GM19193 (cell line): ENCODE results near the gene CYP4F12.

Source experiments
- POLR2A ChIP-seq: IDR thresholded peaks from 4 replicates; pipeline ENCODE4 v1.6.1; 2011; ENCODE audit not compliant: insufficient read depth, insufficient read length; ENCODE audit errors: extremely low read depth

Gene CYP4F12

DNA sequence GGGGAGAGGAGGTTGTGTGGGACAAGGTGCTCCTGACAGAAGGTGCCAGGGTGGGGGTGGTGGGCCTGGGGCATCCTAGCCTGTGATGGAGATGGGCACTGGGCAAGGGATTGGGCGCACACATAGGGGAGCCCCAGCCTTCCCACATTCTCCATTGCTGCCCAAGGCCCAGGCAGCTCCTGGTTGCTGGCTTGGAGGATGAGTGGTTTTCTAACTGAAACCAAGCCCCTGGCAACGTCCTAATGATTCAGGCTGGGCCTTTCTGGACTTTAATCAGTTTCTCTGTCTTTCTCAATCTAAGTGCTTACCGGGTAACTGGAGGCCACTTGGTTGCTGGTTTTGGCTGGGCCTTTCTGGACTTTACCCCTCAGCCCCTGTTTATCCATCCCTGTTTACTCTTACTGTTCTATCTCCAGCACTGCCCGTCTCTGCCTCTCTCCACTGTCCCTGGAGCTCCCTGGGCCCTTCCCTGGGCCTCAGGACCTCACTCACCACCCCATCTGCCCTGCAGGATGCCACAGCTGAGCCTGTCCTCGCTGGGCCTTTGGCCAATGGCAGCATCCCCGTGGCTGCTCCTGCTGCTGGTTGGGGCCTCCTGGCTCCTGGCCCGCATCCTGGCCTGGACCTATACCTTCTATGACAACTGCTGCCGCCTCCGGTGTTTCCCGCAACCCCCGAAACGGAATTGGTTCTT lies 31.8 kb upstream of the CYP4F12 start:
- no peak for TF ChIP-seq POLR2A

- TF ChIP-seq POLR2A = no peak
These were observed 30.9 kb upstream of the CYP4F12 start for GRCh38 chr19:15641901-15642491.

- no peak for TF ChIP-seq POLR2A
These were observed 30.1 kb upstream of the CYP4F12 start for GRCh38 chr19:15642807-15643206.

DNA sequence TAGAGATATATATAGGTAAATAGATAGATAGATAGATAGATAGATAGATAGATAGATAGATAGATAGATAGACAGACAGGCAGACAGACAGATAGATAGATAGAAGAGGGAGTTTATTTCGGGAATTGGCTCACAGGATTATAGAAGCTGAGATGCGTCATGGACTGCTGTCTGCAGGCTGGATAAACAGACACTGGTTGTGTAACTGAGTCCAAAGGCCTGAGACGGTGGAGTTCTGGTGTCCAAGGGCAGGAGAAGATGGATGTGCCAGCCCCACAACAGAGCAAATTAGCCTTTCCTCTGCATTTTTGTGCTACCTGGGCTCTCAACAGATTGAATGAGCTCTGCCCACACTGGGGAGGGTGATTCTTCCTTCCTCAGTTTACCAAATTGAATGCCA lies 29.5 kb upstream of the CYP4F12 start:
- TF ChIP-seq POLR2A = no peak

DNA sequence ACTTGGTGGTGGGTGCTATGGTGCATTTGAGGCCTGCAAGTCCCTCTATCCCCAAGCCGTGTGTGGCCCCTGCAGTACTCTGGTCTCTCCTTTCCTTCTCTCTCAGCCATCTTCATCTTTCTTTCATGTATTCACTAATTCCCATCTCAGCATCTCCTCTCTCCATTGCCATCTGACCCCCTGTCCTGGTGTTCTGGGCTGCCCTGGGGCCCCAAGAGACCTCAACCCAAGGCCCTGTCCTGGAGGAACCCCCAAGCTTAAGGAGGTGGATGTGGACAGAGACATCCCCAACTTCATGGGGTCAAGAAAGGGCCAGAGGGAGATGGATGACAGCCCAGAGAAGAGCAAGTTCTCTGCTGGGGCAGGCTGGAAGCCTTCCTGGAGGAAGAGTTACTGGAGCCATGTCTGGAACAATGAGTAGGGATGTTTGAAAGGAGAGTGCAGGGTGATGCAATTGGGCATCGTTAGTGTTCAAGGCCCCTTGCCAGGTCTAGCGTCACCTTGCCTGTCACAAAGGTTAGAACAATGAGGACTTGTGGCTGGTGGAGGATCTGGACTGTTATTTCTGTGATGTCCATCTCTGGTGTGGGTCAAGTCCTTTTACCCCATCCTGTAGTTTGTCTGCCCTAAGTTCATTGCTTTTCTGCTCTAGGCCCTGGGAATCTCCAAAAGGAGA lies 28.7 kb upstream of the CYP4F12 start:
- TF ChIP-seq POLR2A = no peak

GRCh38 chr19:15644816-15645215 lies 28.1 kb upstream of the CYP4F12 start:
- TF ChIP-seq POLR2A = no peak

DNA sequence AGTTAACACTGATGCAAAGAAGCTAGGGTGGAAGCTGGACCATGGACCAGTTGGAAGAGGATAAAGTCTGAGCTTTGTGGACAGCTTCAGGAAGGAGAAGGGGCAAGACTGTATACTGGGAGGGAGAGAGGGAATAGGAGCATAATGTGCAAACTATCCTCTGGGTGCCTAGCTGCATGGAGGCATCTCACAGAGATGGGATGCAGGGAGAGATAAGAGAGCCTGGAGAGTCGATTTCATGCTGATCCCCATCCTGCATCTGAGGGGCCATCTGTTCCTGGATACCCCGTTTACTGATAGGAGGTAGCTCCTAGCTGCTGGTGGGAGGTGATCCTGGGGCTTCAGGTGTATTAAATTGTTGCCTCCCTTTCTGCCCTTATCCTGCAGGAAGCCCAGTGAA lies 23.4 kb upstream of the CYP4F12 start:
- TF ChIP-seq POLR2A = no peak

DNA sequence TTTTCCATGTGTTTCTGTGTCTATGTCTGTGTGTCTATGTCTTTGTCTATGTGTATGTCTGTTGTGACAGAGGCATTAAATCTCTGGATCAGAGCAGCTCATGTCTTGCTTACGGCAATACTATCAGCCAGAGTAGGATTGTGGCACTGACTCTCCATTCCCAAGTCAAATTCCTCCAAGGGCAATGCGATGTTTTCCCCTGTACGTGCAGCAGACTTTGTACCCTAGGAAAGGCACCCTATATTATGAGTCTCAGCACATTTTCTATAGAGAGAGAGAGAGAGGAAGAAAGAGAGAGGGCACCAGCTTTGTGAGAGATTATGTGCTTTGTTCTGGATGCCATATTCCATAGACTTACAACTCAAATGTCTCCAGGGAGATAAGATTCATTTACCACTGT lies 21.1 kb upstream of the CYP4F12 start:
- TF ChIP-seq POLR2A = no peak

GRCh38 chr19:15652559-15653278 lies 20.2 kb upstream of the CYP4F12 start:
- no peak for TF ChIP-seq POLR2A

- TF ChIP-seq POLR2A = no peak
These were observed 16.4 kb upstream of the CYP4F12 start for GRCh38 chr19:15656467-15656866.

GRCh38 chr19:15663247-15663646 lies 9.6 kb upstream of the CYP4F12 start:
- TF ChIP-seq POLR2A = no peak

GRCh38 chr19:15666186-15666585 lies 6.7 kb upstream of the CYP4F12 start:
- TF ChIP-seq POLR2A = no peak

- no peak for TF ChIP-seq POLR2A
These were observed 6.0 kb upstream of the CYP4F12 start for GRCh38 chr19:15666883-15667282.

GRCh38 chr19:15669440-15669839 lies 3.4 kb upstream of the CYP4F12 start:
- TF ChIP-seq POLR2A = no peak

- no peak for TF ChIP-seq POLR2A
These were observed 3.0 kb upstream of the CYP4F12 start for GRCh38 chr19:15669891-15670290.
